Activated CD4-positive, alpha-beta T cell treated with anti-CD3 and anti-CD28 coated beads for 24 hours (primary cell): Measurements from ENCODE around the gene DCUN1D5.
"Not testable (repeated sequence)": the region's sequence is repeated elsewhere in the genome, so short reads cannot be mapped to it uniquely, and the experiment has no call there.

Source experiments
- DNase-seq, 2 donors: peaks; one replicate each; pipeline ENCODE4 v3.0.0-alpha.2; 2020; ENCODE audit warnings: low read depth in 2 of 2

Gene DCUN1D5

GRCh38 chr11:103055221-103055890, 36.6 kb downstream of the DCUN1D5 start:
- no peak for DNase-seq

- no peak for DNase-seq
Observed at GRCh38 chr11:103053997-103054396, 38.0 kb downstream of the DCUN1D5 start.

- no peak for DNase-seq
Observed at GRCh38 chr11:103051981-103052380, 40.0 kb downstream of the DCUN1D5 start.

GRCh38 chr11:103051151-103051801, 40.7 kb downstream of the DCUN1D5 start:
- DNase-seq: no peak

- no peak for DNase-seq
Observed at GRCh38 chr11:103050351-103050750, 41.6 kb downstream of the DCUN1D5 start.

GRCh38 chr11:103047837-103048236, 44.1 kb downstream of the DCUN1D5 start:
- DNase-seq: no peak

- DNase-seq: no peak
Observed at GRCh38 chr11:103043826-103044678, 47.9 kb downstream of the DCUN1D5 start.

- no peak for DNase-seq
Observed at GRCh38 chr11:103042161-103042560, 49.8 kb downstream of the DCUN1D5 start.

GRCh38 chr11:103035791-103036434, 56.0 kb downstream of the DCUN1D5 start:
- DNase-seq: peak; percentile 1 to 53

GRCh38 chr11:103035216-103035615, 56.7 kb downstream of the DCUN1D5 start:
- DNase-seq: no peak

- DNase-seq: no peak
Observed at GRCh38 chr11:103031834-103032233, 60.1 kb downstream of the DCUN1D5 start.

GRCh38 chr11:103029401-103029800, 62.6 kb downstream of the DCUN1D5 start:
- no peak for DNase-seq

GRCh38 chr11:103028304-103029020, 63.5 kb downstream of the DCUN1D5 start:
- not testable (repeated sequence) for DNase-seq

GRCh38 chr11:103024086-103024485, 67.9 kb downstream of the DCUN1D5 start:
- no peak for DNase-seq

GRCh38 chr11:103016031-103016430, 75.9 kb downstream of the DCUN1D5 start:
- no peak for DNase-seq

GRCh38 chr11:103013421-103013820, 78.5 kb downstream of the DCUN1D5 start:
- no peak for DNase-seq
